Liver (tissue), 9 donors: ENCODE results near the gene PPP6R2. TPM values are rescaled to one million over a fixed set of nuclear protein-coding genes. Genes with fewer than 3 reads are reported as not detected.

Experiments
- DNase-seq: peaks from one replicate; pipeline ENCODE4 v3.0.0-alpha.2; 2017; ENCODE audit warnings: low spot score
- H3K27ac ChIP-seq, 2 donors: one replicate each; pipeline ENCODE4 v1.7.0; 2013; ENCODE audit warnings: inconsistent platforms in 2 of 2, low read length in 2 of 2, control low read depth in 1 of 2, low read depth in 1 of 2, mild to moderate bottlenecking in 1 of 2
- H3K27me3 ChIP-seq, 4 donors: one replicate each; pipeline versions ENCODE4 v1.6.1 to v1.7.0; 2013; ENCODE audit warnings: low read length in 3 of 4, inconsistent platforms in 1 of 4, mild to moderate bottlenecking in 1 of 4, moderate library complexity in 1 of 4; ENCODE audit not compliant: control insufficient read depth in 4 of 4, insufficient read depth in 4 of 4
- H3K36me3 ChIP-seq, 4 donors: one replicate each; pipeline versions ENCODE4 v1.6.1 to v1.7.0; 2013; ENCODE audit warnings: low read length in 3 of 4, mild to moderate bottlenecking in 3 of 4, low read depth in 1 of 4, moderate library complexity in 1 of 4; ENCODE audit not compliant: control insufficient read depth in 4 of 4, insufficient read depth in 3 of 4
- H3K4me1 ChIP-seq, 4 donors: one replicate each; pipeline versions ENCODE4 v1.6.1 to v1.7.0; 2013; ENCODE audit warnings: low read length in 3 of 4, mild to moderate bottlenecking in 3 of 4, moderate library complexity in 1 of 4; ENCODE audit not compliant: control insufficient read depth in 4 of 4, insufficient read depth in 4 of 4
- H3K4me3 ChIP-seq, 3 donors: one replicate each; pipeline versions ENCODE4 v1.6.1 to v1.7.0; 2013; ENCODE audit warnings: low read length in 3 of 3, control low read depth in 1 of 3, low read depth in 1 of 3, mild to moderate bottlenecking in 1 of 3
- H3K9ac ChIP-seq, 2 donors: one replicate each; pipeline ENCODE4 v1.7.0; 2013; ENCODE audit warnings: low read length in 2 of 2, mild to moderate bottlenecking in 2 of 2, moderate library complexity in 2 of 2, control low read depth in 1 of 2, low read depth in 1 of 2
- H3K9me3 ChIP-seq, 4 donors: one replicate each; pipeline versions ENCODE4 v1.6.1 to v1.7.0; 2013; ENCODE audit warnings: low read length in 3 of 4; ENCODE audit not compliant: control insufficient read depth in 4 of 4
- FOXA1 ChIP-seq: IDR thresholded peaks from 2 replicates; pipeline ENCODE4 v1.6.1; 2016; ENCODE audit warnings: antibody characterized with exemption
- FOXA2 ChIP-seq: IDR thresholded peaks from 2 replicates; pipeline ENCODE4 v1.6.1; 2016; ENCODE audit warnings: antibody characterized with exemption
- GABPA ChIP-seq, 2 donors: IDR thresholded peaks in 1 of 2; conservative IDR thresholded peaks in 1 of 2; 2 replicates each; pipeline ENCODE4 v1.6.1; 2016; ENCODE audit warnings: antibody characterized with exemption in 2 of 2, mild to moderate bottlenecking in 1 of 2, moderate library complexity in 1 of 2
- HNF4A ChIP-seq, 2 donors: conservative IDR thresholded peaks; 2 replicates each; pipeline ENCODE4 v1.6.1; 2016; ENCODE audit warnings: antibody characterized with exemption in 2 of 2, mild to moderate bottlenecking in 2 of 2
- HNF4G ChIP-seq: IDR thresholded peaks from 2 replicates; pipeline ENCODE4 v1.6.1; 2016; ENCODE audit warnings: antibody characterized with exemption
- JUND ChIP-seq, 2 donors: IDR thresholded peaks; 2 replicates each; pipeline ENCODE4 v1.6.1; 2016; ENCODE audit warnings: antibody characterized with exemption in 2 of 2
- NR2F2 ChIP-seq: IDR thresholded peaks from 2 replicates; pipeline ENCODE4 v1.6.1; 2016; ENCODE audit warnings: antibody characterized with exemption
- RAD21 ChIP-seq, 2 donors: IDR thresholded peaks; 2 replicates each; pipeline ENCODE4 v1.6.1; 2016; ENCODE audit warnings: antibody characterized with exemption in 2 of 2, mild to moderate bottlenecking in 2 of 2
- RXRA ChIP-seq, 2 donors: IDR thresholded peaks; 2 replicates each; pipeline ENCODE4 v1.6.1; 2017 to 2018; ENCODE audit warnings: antibody characterized with exemption in 2 of 2, mild to moderate bottlenecking in 1 of 2
- SP1 ChIP-seq: IDR thresholded peaks from 2 replicates; pipeline ENCODE4 v1.6.1; 2018; ENCODE audit warnings: antibody characterized with exemption, mild to moderate bottlenecking
- TAF1 ChIP-seq: conservative IDR thresholded peaks from 2 replicates; pipeline ENCODE4 v1.6.1; 2016; ENCODE audit warnings: antibody characterized with exemption, mild to moderate bottlenecking
- YY1 ChIP-seq: IDR thresholded peaks from 2 replicates; pipeline ENCODE4 v1.6.1; 2016; ENCODE audit warnings: antibody characterized with exemption, mild to moderate bottlenecking
- WGBS: extraction: QIAGEN DNeasy Blood & Tissue Kit; methylation state at CpG from one replicate; pipeline ENCODE4 v1.1.7; 2013; 5-methylcytosine and 5-hydroxymethylcytosine counted together
- polyA plus RNA-seq, 2 donors: library from polyadenylated mRNA; stranded (reverse) in 1 of 2; unstranded in 1 of 2; fragments of 200-250 nt in 1 of 2; fragments of >200 nt in 1 of 2; fragmentation: Nextera tagmentation in 1 of 2; extraction: Ambion mirVana in 1 of 2; gene quantifications; one replicate each; pipeline versions ENCODE4 v1.2.1 to v1.2.3, GENCODE V29; 2013 to 2015
- total RNA-seq, 2 donors: library from RNA; depleted of rRNA; stranded (reverse); fragments of >200 nt; gene quantifications; one replicate each; pipeline ENCODE4 v1.2.3, GENCODE V29; 2014
- TF ChIP-seq, protein P1 (sequence below): IDR thresholded peaks from 2 replicates; pipeline ENCODE4 v1.6.1; 2016; ENCODE audit warnings: antibody characterized with exemption, mild to moderate bottlenecking
- TF ChIP-seq, protein P2 (sequence below): IDR thresholded peaks from 2 replicates; pipeline ENCODE4 v1.6.1; 2016; ENCODE audit warnings: antibody characterized with exemption
- TF ChIP-seq, protein P3 (sequence below): fragments of 150-350 bp; IDR thresholded peaks from 2 replicates; pipeline ENCODE4 v1.5.1; 2017; ENCODE audit warnings: improper control_type of control experiment, low read depth, low read length; ENCODE audit not compliant: missing input control
- TF ChIP-seq, protein P4 (sequence below): IDR thresholded peaks from 2 replicates; pipeline ENCODE4 v1.6.1; 2016; ENCODE audit warnings: antibody characterized with exemption
- donor health status: healthy.
- donor health status: healthy.
- donor health status: healthy.
- donor health status: healthy.
- donor health status: healthy.

The PPP6R2 gene
- total and polyA plus RNA-seq, 4 donors: 28.8 to 117 (median 47.2) TPM

DNA sequence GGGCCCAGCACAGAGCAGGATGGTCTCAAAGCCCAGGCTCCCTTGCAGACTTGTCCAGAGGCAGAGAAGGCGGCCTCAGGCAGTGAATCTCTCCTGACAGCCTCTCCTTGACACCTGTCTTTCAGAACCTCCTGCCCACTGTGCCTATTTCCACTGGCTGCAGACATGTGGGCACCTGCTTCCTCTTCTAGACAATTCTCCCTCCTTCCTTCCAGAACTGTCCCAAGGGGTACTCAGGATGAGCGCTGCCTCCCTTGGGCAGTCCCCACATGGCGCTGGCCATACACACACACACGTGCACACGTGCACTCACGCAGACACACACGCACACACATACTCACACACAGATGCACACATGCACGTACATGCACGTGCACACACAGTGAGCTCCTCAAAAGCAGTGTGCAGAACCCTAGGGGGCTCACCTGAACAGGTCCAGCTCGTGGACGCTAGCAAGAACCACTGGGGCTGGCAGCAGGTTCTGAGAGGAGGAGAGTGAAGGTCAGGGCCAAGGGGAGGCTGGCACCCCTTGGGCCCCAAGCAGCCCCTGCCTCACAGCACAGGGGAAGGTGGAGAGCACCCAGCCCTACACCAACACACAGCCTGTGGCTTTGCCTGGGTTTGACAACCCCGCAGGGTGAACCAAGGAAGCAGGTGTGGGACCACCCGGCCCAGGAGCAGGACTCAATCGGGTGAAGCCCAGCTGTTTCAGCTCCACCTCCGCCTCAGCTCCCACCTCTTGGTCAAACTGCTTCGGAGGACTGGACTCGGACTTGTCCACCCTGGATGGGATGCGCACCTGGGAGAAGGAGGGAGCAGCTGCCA lies 27.6 kb upstream of the PPP6R2 start:
- no peak for TF ChIP-seq GABPA (IDR thresholded peaks at IDR 0.05 in 1 of 2, conservative IDR thresholded peaks at IDR 0.05 in 1 of 2)
- Histone ChIP-seq H3K4me1 (no peaks in the 10 kb centered on the region), H3K9ac (no peak overlapping the region), H3K4me3 (no peak overlapping the region), H3K9me3 (no peaks in the 10 kb centered on the region), H3K36me3 (no peaks in the 10 kb centered on the region), H3K27ac (no peak overlapping the region), H3K27me3 (no peaks in the 10 kb centered on the region)
- DNase-seq: no peak
- WGBS: 92% methylated on average over 18 of the region's 18 CpGs

DNA sequence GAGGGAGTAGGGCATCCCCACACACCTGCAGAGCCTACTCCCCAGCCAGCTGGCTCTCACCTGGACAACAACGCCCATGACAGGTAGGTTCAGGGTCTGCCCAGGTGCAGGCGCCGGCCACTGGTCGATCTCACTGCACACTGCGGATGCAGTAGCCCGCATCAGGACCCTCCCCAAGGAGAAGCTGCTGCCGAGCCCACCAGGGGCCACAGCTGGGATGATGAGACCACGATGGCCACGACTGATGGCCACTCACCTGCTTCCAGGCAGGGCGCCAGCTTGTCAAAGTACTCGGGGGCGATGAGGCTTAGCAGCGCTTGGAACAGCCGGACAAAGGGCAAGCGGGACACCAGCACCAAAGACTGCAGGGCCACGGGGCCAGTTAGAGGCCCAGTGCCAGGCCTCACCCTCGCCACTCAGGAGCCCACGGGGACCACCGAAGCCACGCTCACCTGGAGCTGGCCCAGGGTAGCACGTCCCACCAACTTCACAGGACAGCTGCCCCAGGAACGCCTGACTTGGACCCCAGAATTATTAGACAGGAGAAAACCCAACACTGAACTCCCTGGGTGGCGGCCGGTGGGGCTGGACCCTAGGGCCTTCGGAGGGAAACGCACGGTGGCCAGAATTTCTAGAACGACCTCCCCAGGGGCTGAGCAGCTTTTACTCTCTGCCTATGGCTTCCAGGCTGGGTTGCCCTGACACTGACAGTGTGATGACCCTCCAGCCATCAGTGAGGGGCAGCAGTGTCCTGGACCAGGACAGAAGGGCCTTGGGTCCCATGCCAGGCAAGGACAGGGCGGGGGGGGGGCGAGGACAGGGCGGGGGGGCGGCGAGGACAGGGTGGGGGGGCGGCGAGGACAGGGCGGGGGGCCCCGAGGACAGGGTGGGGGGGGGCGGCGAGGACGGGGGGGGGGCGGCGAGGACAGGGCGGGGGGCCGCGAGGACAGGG lies 26.7 kb upstream of the PPP6R2 start:
- 73% methylated on average over 42 of the region's 45 CpGs for whole genome bisulfite sequencing
- TF ChIP-seq RXRA (IDR thresholded peaks at IDR 0.05): no peak
- TF ChIP-seq HNF4G: no peak
- TF ChIP-seq, protein P1, sequence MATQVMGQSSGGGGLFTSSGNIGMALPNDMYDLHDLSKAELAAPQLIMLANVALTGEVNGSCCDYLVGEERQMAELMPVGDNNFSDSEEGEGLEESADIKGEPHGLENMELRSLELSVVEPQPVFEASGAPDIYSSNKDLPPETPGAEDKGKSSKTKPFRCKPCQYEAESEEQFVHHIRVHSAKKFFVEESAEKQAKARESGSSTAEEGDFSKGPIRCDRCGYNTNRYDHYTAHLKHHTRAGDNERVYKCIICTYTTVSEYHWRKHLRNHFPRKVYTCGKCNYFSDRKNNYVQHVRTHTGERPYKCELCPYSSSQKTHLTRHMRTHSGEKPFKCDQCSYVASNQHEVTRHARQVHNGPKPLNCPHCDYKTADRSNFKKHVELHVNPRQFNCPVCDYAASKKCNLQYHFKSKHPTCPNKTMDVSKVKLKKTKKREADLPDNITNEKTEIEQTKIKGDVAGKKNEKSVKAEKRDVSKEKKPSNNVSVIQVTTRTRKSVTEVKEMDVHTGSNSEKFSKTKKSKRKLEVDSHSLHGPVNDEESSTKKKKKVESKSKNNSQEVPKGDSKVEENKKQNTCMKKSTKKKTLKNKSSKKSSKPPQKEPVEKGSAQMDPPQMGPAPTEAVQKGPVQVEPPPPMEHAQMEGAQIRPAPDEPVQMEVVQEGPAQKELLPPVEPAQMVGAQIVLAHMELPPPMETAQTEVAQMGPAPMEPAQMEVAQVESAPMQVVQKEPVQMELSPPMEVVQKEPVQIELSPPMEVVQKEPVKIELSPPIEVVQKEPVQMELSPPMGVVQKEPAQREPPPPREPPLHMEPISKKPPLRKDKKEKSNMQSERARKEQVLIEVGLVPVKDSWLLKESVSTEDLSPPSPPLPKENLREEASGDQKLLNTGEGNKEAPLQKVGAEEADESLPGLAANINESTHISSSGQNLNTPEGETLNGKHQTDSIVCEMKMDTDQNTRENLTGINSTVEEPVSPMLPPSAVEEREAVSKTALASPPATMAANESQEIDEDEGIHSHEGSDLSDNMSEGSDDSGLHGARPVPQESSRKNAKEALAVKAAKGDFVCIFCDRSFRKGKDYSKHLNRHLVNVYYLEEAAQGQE: no peak
- no peak for TF ChIP-seq FOXA2
- TF ChIP-seq, protein P2, sequence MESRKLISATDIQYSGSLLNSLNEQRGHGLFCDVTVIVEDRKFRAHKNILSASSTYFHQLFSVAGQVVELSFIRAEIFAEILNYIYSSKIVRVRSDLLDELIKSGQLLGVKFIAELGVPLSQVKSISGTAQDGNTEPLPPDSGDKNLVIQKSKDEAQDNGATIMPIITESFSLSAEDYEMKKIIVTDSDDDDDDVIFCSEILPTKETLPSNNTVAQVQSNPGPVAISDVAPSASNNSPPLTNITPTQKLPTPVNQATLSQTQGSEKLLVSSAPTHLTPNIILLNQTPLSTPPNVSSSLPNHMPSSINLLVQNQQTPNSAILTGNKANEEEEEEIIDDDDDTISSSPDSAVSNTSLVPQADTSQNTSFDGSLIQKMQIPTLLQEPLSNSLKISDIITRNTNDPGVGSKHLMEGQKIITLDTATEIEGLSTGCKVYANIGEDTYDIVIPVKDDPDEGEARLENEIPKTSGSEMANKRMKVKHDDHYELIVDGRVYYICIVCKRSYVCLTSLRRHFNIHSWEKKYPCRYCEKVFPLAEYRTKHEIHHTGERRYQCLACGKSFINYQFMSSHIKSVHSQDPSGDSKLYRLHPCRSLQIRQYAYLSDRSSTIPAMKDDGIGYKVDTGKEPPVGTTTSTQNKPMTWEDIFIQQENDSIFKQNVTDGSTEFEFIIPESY: no peak
- no peak for TF ChIP-seq TAF1
- no peak for TF ChIP-seq FOXA1
- TF ChIP-seq GABPA (IDR thresholded peaks at IDR 0.05 in 1 of 2, conservative IDR thresholded peaks at IDR 0.05 in 1 of 2): no peak
- TF ChIP-seq, protein P3, sequence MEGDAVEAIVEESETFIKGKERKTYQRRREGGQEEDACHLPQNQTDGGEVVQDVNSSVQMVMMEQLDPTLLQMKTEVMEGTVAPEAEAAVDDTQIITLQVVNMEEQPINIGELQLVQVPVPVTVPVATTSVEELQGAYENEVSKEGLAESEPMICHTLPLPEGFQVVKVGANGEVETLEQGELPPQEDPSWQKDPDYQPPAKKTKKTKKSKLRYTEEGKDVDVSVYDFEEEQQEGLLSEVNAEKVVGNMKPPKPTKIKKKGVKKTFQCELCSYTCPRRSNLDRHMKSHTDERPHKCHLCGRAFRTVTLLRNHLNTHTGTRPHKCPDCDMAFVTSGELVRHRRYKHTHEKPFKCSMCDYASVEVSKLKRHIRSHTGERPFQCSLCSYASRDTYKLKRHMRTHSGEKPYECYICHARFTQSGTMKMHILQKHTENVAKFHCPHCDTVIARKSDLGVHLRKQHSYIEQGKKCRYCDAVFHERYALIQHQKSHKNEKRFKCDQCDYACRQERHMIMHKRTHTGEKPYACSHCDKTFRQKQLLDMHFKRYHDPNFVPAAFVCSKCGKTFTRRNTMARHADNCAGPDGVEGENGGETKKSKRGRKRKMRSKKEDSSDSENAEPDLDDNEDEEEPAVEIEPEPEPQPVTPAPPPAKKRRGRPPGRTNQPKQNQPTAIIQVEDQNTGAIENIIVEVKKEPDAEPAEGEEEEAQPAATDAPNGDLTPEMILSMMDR: no peak
- no peak for TF ChIP-seq NR2F2
- no peak for TF ChIP-seq HNF4A (conservative IDR thresholded peaks at IDR 0.05)
- TF ChIP-seq YY1: no peak
- TF ChIP-seq SP1: no peak
- TF ChIP-seq JUND (IDR thresholded peaks at IDR 0.05): no peak
- no peak for TF ChIP-seq RAD21 (IDR thresholded peaks at IDR 0.05)
- TF ChIP-seq, protein P4, sequence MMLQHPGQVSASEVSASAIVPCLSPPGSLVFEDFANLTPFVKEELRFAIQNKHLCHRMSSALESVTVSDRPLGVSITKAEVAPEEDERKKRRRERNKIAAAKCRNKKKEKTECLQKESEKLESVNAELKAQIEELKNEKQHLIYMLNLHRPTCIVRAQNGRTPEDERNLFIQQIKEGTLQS: no peak
- H3K9ac ChIP-seq: no peak overlapping the region
- DNase-seq: no peak
- no peaks in the 10 kb centered on the region for H3K36me3 ChIP-seq
- H3K4me1 ChIP-seq: no peaks in the 10 kb centered on the region
- H3K4me3 ChIP-seq: no peak overlapping the region
- no peak overlapping the region for H3K27ac ChIP-seq
- no peaks in the 10 kb centered on the region for H3K9me3 ChIP-seq
- no peaks in the 10 kb centered on the region for H3K27me3 ChIP-seq
